Measurements from ENCODE around the gene BTBD19. TPM values are rescaled to one million over a fixed set of nuclear protein-coding genes. Genes with fewer than 3 reads are reported as not detected.

The BTBD19 gene
- polyA plus RNA-seq, 1 of the 3 experiments (the other 2 are of a cell fraction), result 36.9 TPM

DNA sequence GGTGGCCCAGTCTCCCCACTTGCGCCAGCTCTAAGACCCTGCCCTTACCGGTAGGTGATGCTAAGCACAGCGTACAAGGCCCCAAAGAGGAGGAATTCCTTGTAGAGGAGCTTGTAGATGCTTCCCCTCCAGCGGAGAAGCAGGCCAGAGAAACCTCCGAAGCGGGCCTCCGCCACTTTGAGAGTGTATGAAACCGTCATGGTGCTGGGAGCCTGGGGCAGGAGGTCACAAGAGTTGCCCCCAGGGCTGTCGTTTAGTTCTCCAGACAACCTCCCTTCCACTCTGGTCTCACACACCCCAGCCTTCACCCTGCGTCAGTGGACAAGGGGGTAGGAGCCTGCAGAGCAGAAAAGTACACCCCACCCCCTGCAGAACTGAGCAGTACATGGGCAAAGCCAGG, 20.8 kb upstream of the BTBD19 start:
- H3K36me3 ChIP-seq (replicated peaks in 1 of 2; ENCODE audit: control insufficient read depth in 1 of 2, insufficient read depth in 2 of 2, low read length in 1 of 2), result no peaks in the 10 kb centered on the region
- no peak overlapping the region for H3K4me2 ChIP-seq
- 87% methylated on average over 9 of the region's 10 CpGs for WGBS (ENCODE audit: low lambda C conversion rate)
- TF ChIP-seq SMC3 (IDR thresholded peaks at IDR 0.05; ENCODE audit: low read depth, low read length), result no peak
- peaks cover 7% of the 10 kb centered on the region for H3F3A ChIP-seq (replicated peaks; ENCODE audit: insufficient read depth)
- peaks cover 0 to 9% of the 10 kb centered on the region in 2 experiments; a peak in 1 of 4 replicates for H3K4me1 ChIP-seq (ENCODE audit: control insufficient read depth in 1 of 2, insufficient read depth in 2 of 2, low read depth in 1 of 2, low read length in 1 of 2)
- H3K27me3 ChIP-seq (ENCODE audit: insufficient read depth), result no peaks in the 10 kb centered on the region
- H3K79me2 ChIP-seq (ENCODE audit: insufficient read depth), result no peaks in the 10 kb centered on the region
- H4K20me1 ChIP-seq (ENCODE audit: insufficient read depth), result no peaks in the 10 kb centered on the region
- ChIA-PET POLR2A (interaction anchor here (1.3 to 1.6 kb wide), 3 partner anchors 12 to 13 kb away, joined by 5 to 7 read pairs (median 6); partner anchors contain the start of genes PLK3 and RPS8), CTCF (interaction anchor here (0.7 to 1.5 kb wide), 4 partner anchors 12 to 516 kb away, joined by 3 to 8 read pairs (median 6); partner anchors contain the start of gene RPS8)
- no peak for DNase-seq
- no peak overlapping the region for H2AFZ ChIP-seq (ENCODE audit: low read depth)
- H3K9ac ChIP-seq, result no peak overlapping the region
- no peak overlapping the region for H3K4me3 ChIP-seq (ENCODE audit: low read depth in 2 of 2, low read length in 1 of 2)
- H3K9me3 ChIP-seq, result no peaks in the 10 kb centered on the region
- no peaks in the 10 kb centered on the region for H3K9me2 ChIP-seq
- H3K27ac ChIP-seq (ENCODE audit: low read depth in 2 of 2, low read length in 1 of 2), result no peak overlapping the region

DNA sequence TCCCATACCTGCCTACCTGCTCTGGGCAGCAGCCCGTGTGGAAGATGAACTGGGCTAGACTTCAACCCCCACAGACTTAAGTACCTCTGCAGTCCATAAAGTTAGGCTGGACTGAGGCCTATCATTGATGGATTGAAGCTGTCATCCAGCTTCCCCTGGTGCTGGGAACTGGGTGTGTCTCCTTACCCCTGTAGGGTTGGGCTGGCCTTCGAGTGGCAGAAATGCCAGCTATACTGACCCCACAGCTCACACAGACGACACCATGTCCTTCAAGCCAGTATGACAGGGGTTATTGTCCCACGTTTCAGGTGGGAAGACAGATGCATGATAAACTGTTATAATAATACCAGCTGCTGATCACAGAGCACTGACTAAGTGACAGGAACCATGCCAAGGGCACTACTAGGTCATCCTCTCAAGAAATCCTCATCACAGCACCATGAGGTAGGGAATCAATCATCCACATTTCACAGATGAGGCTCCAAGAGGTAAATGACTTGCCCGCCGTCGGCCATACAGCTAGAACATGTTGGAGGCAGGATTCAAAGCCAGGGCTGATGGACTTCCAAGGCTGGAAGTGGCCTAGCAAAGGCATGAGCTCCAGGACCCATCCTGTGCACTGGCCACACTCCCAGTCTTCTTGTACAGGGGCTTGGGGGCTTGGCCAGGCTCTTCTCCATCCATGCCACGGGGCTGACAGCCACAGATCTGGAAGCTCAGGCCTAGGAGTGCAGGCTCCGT, 20.0 kb upstream of the BTBD19 start, which contains the start of gene BEST4:
Gene BEST4, minus strand, starts transcription at position 51 of the 741 bp plus-strand sequence. CDS start 465 bp downstream, outside the sequence.
- Histone ChIP-seq H3K4me2 (no peak within 1 kb of the TSS), H3K9me2 (no peaks in the 10 kb centered on the region), H2AFZ (ENCODE audit: low read depth) (no peak within 1 kb of the TSS), H3K9ac (no peak within 1 kb of the TSS), H4K20me1 (ENCODE audit: insufficient read depth) (no peaks in the 10 kb centered on the region), H3K27ac (ENCODE audit: low read depth in 2 of 2, low read length in 1 of 2) (no peak within 1 kb of the TSS), H3F3A (replicated peaks; ENCODE audit: insufficient read depth) (peaks cover 4% of the 10 kb centered on the region), H3K79me2 (ENCODE audit: insufficient read depth) (no peaks in the 10 kb centered on the region), H3K36me3 (replicated peaks in 1 of 2; ENCODE audit: control insufficient read depth in 1 of 2, insufficient read depth in 2 of 2, low read length in 1 of 2) (no peaks in the 10 kb centered on the region), H3K4me1 (ENCODE audit: control insufficient read depth in 1 of 2, insufficient read depth in 2 of 2, low read depth in 1 of 2, low read length in 1 of 2) (peaks cover 0 to 9% of the 10 kb centered on the region in 2 experiments; a peak in 1 of 4 replicates), H3K9me3 (no peaks in the 10 kb centered on the region), H3K4me3 (ENCODE audit: low read depth in 2 of 2, low read length in 1 of 2) (no peak within 1 kb of the TSS), H3K27me3 (ENCODE audit: insufficient read depth) (no peaks in the 10 kb centered on the region)
- 93% methylated on average over 9 of the region's 9 CpGs for WGBS (ENCODE audit: low lambda C conversion rate)
- TF ChIP-seq EP300 (IDR thresholded peaks at IDR 0.05; ENCODE audit: borderline replicate concordance in 1 of 2, low read depth in 1 of 2, low read length in 1 of 2) (no peak), CHD2 (IDR thresholded peaks at IDR 0.05; ENCODE audit: low read length, partially characterized antibody) (no peak), RXRA (IDR thresholded peaks at IDR 0.05; ENCODE audit: borderline replicate concordance, low read depth) (no peak), TAF1 (IDR thresholded peaks at IDR 0.05; ENCODE audit: borderline replicate concordance, low read depth, low read length) (no peak)
- TF ChIP-seq, protein P1, sequence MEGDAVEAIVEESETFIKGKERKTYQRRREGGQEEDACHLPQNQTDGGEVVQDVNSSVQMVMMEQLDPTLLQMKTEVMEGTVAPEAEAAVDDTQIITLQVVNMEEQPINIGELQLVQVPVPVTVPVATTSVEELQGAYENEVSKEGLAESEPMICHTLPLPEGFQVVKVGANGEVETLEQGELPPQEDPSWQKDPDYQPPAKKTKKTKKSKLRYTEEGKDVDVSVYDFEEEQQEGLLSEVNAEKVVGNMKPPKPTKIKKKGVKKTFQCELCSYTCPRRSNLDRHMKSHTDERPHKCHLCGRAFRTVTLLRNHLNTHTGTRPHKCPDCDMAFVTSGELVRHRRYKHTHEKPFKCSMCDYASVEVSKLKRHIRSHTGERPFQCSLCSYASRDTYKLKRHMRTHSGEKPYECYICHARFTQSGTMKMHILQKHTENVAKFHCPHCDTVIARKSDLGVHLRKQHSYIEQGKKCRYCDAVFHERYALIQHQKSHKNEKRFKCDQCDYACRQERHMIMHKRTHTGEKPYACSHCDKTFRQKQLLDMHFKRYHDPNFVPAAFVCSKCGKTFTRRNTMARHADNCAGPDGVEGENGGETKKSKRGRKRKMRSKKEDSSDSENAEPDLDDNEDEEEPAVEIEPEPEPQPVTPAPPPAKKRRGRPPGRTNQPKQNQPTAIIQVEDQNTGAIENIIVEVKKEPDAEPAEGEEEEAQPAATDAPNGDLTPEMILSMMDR (IDR thresholded peaks at IDR 0.05), result no peak
- POLR2A ChIA-PET, result interaction anchor here (1.2 to 1.6 kb wide), 3 partner anchors 12 to 26 kb away, joined by 3 to 7 read pairs (median 5); partner anchors contain the start of genes PLK3 and RPS8
- CTCF ChIA-PET, result interaction anchor here (0.7 to 1.3 kb wide), 4 partner anchors 10 to 515 kb away, joined by 3 to 5 read pairs (median 4); no protein-coding TSS in a partner anchor
- DNase-seq, result no peak

Data from SK-N-SH (cell line).